Activated CD8-positive, alpha-beta memory T cell treated with anti-CD3 and anti-CD28 coated beads, Interleukin-2, amount 10 ng/mL, durations not matched to agents 7 days and 5 days (primary cell): ENCODE results near the gene PRICKLE4. TPM values are rescaled to one million over a fixed set of nuclear protein-coding genes. Genes with fewer than 3 reads are reported as not detected.

Source experiments
- ATAC-seq: fragments of 150-1000 bp; cut with Tn5 transposase; one replicate; pipeline ENCODE4 v1.10.0; 2021; ENCODE audit warnings: moderate library complexity
- CTCF ChIA-PET: fragments of 350-600 bp; sonication (Branson Sonifier 250); formaldehyde crosslinking; loops from one replicate; lab custom pipeline; 2021; ENCODE audit warnings: antibody characterized with exemption; lab: Charles Lee
- DNase-seq: peaks from one replicate; pipeline ENCODE4 v3.0.0-alpha.2; 2020
- H3K27ac Mint-ChIP-seq: one replicate; pipeline ENCODE4 v1.8.0; 2021; ENCODE audit warnings: mild to moderate bottlenecking, mixed read lengths
- H3K27me3 Mint-ChIP-seq: one replicate; pipeline ENCODE4 v1.8.0; 2021; ENCODE audit warnings: mixed read lengths
- H3K36me3 Mint-ChIP-seq: one replicate; pipeline ENCODE4 v1.8.0; 2021; ENCODE audit warnings: mild to moderate bottlenecking, mixed read lengths
- H3K4me1 Mint-ChIP-seq: one replicate; pipeline ENCODE4 v1.8.0; 2021; ENCODE audit warnings: mixed read lengths
- H3K4me3 Mint-ChIP-seq: one replicate; pipeline ENCODE4 v1.8.0; 2021; ENCODE audit warnings: mild to moderate bottlenecking, moderate library complexity, mixed read lengths
- H3K9me3 Mint-ChIP-seq: one replicate; pipeline ENCODE4 v1.8.0; 2022; ENCODE audit warnings: low read depth, mixed read lengths
- total RNA-seq, 2 experiments: library from RNA; stranded (reverse); gene quantifications; one replicate each; pipeline ENCODE4 v1.2.3, GENCODE V29; 2021

The PRICKLE4 gene
- total RNA-seq, 2 experiments from 2014 or later = not detected

- H3K9me3 Mint-ChIP-seq = no peaks in the 10 kb centered on the region
- peaks cover 16% of the 10 kb centered on the region for H3K4me1 Mint-ChIP-seq
- H3K36me3 Mint-ChIP-seq = peaks cover 1% of the 10 kb centered on the region
- CTCF ChIA-PET = interaction anchor here (1.1 to 1.4 kb wide), 2 partner anchors 64 to 334 kb away, joined by 3 read pairs; no protein-coding TSS in a partner anchor
- no peaks in the 10 kb centered on the region for H3K27me3 Mint-ChIP-seq
- DNase-seq (no peak), ATAC-seq (no peak)
- no peak overlapping the region for H3K4me3 Mint-ChIP-seq
- H3K27ac Mint-ChIP-seq = no peak overlapping the region
These were observed 10.1 kb upstream of the PRICKLE4 start for GRCh38 chr6:41770381-41771057.

- CTCF ChIA-PET = interaction anchor here (1.0 to 3.8 kb wide), 5 partner anchors 16 to 333 kb away, joined by 3 to 10 read pairs (median 3); partner anchors contain the start of gene TOMM6
- DNase-seq (no peak), ATAC-seq (no peak)
- H3K9me3 Mint-ChIP-seq = no peaks in the 10 kb centered on the region
- H3K27ac Mint-ChIP-seq = no peak overlapping the region
- H3K4me3 Mint-ChIP-seq = no peak overlapping the region
- no peaks in the 10 kb centered on the region for H3K27me3 Mint-ChIP-seq
- H3K4me1 Mint-ChIP-seq = peaks cover 16% of the 10 kb centered on the region
- H3K36me3 Mint-ChIP-seq = peaks cover 1% of the 10 kb centered on the region
These were observed 9.3 kb upstream of the PRICKLE4 start for GRCh38 chr6:41771058-41771983.

GRCh38 chr6:41774841-41775240 lies 5.7 kb upstream of the PRICKLE4 start:
- no peak for DNase-seq
- no peak overlapping the region for H3K27ac Mint-ChIP-seq
- H3K4me3 Mint-ChIP-seq = no peak overlapping the region
- peaks cover 3% of the 10 kb centered on the region for H3K36me3 Mint-ChIP-seq
- peaks cover 5% of the 10 kb centered on the region for H3K4me1 Mint-ChIP-seq
- ATAC-seq = no peak
- no peaks in the 10 kb centered on the region for H3K27me3 Mint-ChIP-seq
- CTCF ChIA-PET = interaction anchor here (1.0 to 3.8 kb wide), 4 partner anchors 12 to 70 kb away, joined by 3 to 17 read pairs (median 7); partner anchors contain the start of gene TOMM6
- no peaks in the 10 kb centered on the region for H3K9me3 Mint-ChIP-seq

GRCh38 chr6:41775293-41775882 lies 5.2 kb upstream of the PRICKLE4 start:
- DNase-seq (no peak), ATAC-seq (no peak)
- H3K4me1 Mint-ChIP-seq = peaks cover 6% of the 10 kb centered on the region
- H3K27ac Mint-ChIP-seq = no peak overlapping the region
- no peaks in the 10 kb centered on the region for H3K9me3 Mint-ChIP-seq
- no peak overlapping the region for H3K4me3 Mint-ChIP-seq
- CTCF ChIA-PET = interaction anchor here (0.6 to 3.5 kb wide), 10 partner anchors 10 to 380 kb away, joined by 3 to 28 read pairs (median 4); partner anchors contain the start of gene TOMM6
- peaks cover 3% of the 10 kb centered on the region for H3K36me3 Mint-ChIP-seq
- H3K27me3 Mint-ChIP-seq = no peaks in the 10 kb centered on the region

- Mint-ChIP-seq H3K9me3 (no peaks in the 10 kb centered on the region), H3K36me3 (peaks cover 1% of the 10 kb centered on the region), H3K27me3 (peaks cover 13% of the 10 kb centered on the region), H3K27ac (no peak overlapping the region), H3K4me3 (no peak overlapping the region), H3K4me1 (peaks cover 15% of the 10 kb centered on the region)
- DNase-seq (no peak), ATAC-seq (no peak)
- CTCF ChIA-PET = interaction anchor here (0.8 to 3.5 kb wide), 7 partner anchors 9 to 770 kb away, joined by 3 to 28 read pairs (median 4); partner anchors contain the start of gene TOMM6
These were observed 2.9 kb upstream of the PRICKLE4 start for GRCh38 chr6:41777551-41778285.

GRCh38 chr6:41778895-41779294 lies 1.7 kb upstream of the PRICKLE4 start:
- Mint-ChIP-seq H3K27ac (peak overlapping the region; percentile 48), H3K27me3 (peaks cover 14% of the 10 kb centered on the region), H3K36me3 (peaks cover 1% of the 10 kb centered on the region), H3K9me3 (no peaks in the 10 kb centered on the region), H3K4me1 (peaks cover 15% of the 10 kb centered on the region), H3K4me3 (peak overlapping the region; percentile 82)
- ATAC-seq (no peak), DNase-seq (no peak)
- CTCF ChIA-PET = interaction anchor here (0.7 to 1.4 kb wide), 5 partner anchors 265 to 769 kb away, joined by 3 to 5 read pairs (median 3); no protein-coding TSS in a partner anchor

- H3K9me3 Mint-ChIP-seq = no peaks in the 10 kb centered on the region
- no peak for DNase-seq
- peak overlapping the region; percentile 82 for H3K4me3 Mint-ChIP-seq
- peaks cover 16% of the 10 kb centered on the region for H3K27me3 Mint-ChIP-seq
- no peak for ATAC-seq
- peaks cover 15% of the 10 kb centered on the region for H3K4me1 Mint-ChIP-seq
- H3K27ac Mint-ChIP-seq = peak overlapping the region; percentile 48
- CTCF ChIA-PET = interaction anchor here (0.7 to 18.9 kb wide), 2 partner anchors 267 to 324 kb away, joined by 3 to 340 read pairs; partner anchors contain the start of gene TAF8
- peaks cover 1% of the 10 kb centered on the region for H3K36me3 Mint-ChIP-seq
These were observed 1.2 kb upstream of the PRICKLE4 start for GRCh38 chr6:41779336-41779735.

- H3K4me1 Mint-ChIP-seq = peaks cover 15% of the 10 kb centered on the region
- CTCF ChIA-PET = interaction anchor here (0.7 to 18.9 kb wide), 2 partner anchors 266 to 323 kb away, joined by 3 to 340 read pairs; partner anchors contain the start of gene TAF8
These were observed 613 bp upstream of the PRICKLE4 start, which contains the start of gene FRS3 for GRCh38 chr6:41779788-41780550. Gene FRS3, minus strand, starts transcription at chr6:41779900. Its CDS starts 2,913 bp downstream, at chr6:41776987.

GRCh38 chr6:41781366-41781730 lies 766 bp downstream of the PRICKLE4 start:
- peak overlapping the region; percentile 81 for H3K4me3 Mint-ChIP-seq
- no peaks in the 10 kb centered on the region for H3K9me3 Mint-ChIP-seq
- no peak overlapping the region for H3K27ac Mint-ChIP-seq
- CTCF ChIA-PET = interaction anchor here (0.7 to 18.9 kb wide), 7 partner anchors 9 to 458 kb away, joined by 3 to 340 read pairs (median 4); partner anchors contain the start of genes BYSL, MED20 and TAF8
- peaks cover 19% of the 10 kb centered on the region for H3K27me3 Mint-ChIP-seq
- peaks cover 1% of the 10 kb centered on the region for H3K36me3 Mint-ChIP-seq
- H3K4me1 Mint-ChIP-seq = peaks cover 19% of the 10 kb centered on the region
- ATAC-seq = no peak
- DNase-seq = no peak

More at GRCh38 chr6:41779788-41780550, 613 bp upstream of the PRICKLE4 start, which contains the start of gene FRS3:
- Mint-ChIP-seq H3K4me3 (peak within 1 kb of the TSS; percentile 82), H3K9me3 (no peaks in the 10 kb centered on the region), H3K36me3 (peaks cover 1% of the 10 kb centered on the region), H3K27me3 (peaks cover 19% of the 10 kb centered on the region), H3K27ac (peak within 1 kb of the TSS; percentile 48)
- DNase-seq (peak; percentile 99), ATAC-seq (peak; percentile 96)

GRCh38 chr6:41783106-41783780 lies 2.7 kb downstream of the PRICKLE4 start:
- H3K27me3 Mint-ChIP-seq = peaks cover 19% of the 10 kb centered on the region
- peaks cover 21% of the 10 kb centered on the region for H3K4me1 Mint-ChIP-seq
- no peak overlapping the region for H3K4me3 Mint-ChIP-seq
- H3K27ac Mint-ChIP-seq = no peak overlapping the region
- no peak for ATAC-seq
- CTCF ChIA-PET = interaction anchor here (0.8 to 18.9 kb wide), 4 partner anchors 139 to 386 kb away, joined by 3 to 340 read pairs (median 28); partner anchors contain the start of genes BYSL, MED20 and TAF8
- no peaks in the 10 kb centered on the region for H3K9me3 Mint-ChIP-seq
- no peak for DNase-seq
- H3K36me3 Mint-ChIP-seq = peaks cover 2% of the 10 kb centered on the region
